NCI-H1436 (cell line): ENCODE data around the gene LARP1.
A peak's percentile ranks its signal among the peaks of the same experiment; 100 is the strongest.
"Not testable (repeated sequence)": the region's sequence is repeated elsewhere in the genome, so short reads cannot be mapped to it uniquely, and the experiment has no call there.

Experiments
- DNase-seq: peaks from one replicate; lab custom pipeline; 2025; lab: John Stamatoyannopoulos, UW

Gene LARP1

DNA sequence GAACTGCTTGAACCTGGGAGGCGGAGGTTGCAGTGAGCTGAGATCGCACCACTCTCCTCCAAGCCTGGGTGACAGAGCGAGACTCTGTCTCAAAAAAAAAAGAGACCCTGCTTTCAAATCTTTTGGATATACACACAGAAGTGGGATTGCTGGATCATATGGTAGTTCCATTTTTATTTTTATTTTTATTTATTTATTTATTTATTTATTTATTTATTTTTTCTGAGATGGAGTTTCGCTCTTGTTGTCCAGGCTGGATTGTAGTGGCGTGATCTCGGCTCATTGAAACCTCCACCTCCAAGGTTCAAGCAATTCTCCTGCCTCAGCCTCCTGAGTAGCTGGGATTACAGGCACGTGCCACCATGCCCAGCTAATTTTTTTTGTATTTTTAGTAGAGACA is 19.8 kb upstream of the LARP1 start:
- DNase-seq, result not testable (repeated sequence)

DNA sequence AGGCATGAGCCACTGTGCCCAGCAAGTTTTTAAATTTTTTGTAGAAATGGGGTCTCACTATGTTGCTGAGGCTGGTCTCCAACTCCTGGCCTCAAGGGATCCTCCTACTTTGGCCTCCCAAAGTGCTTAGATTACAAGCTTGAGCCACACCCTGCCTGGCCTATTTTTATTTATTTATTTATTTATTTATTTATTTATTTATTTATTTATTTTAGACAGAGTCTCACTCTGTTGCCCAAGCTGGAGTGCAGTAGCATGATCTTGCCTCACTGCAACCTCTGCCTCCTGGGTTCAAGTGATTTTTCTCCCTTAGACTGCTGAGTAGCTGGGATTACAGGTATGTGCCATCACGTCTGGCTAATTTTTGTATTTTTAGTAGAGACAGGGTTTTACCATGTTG is 18.8 kb upstream of the LARP1 start:
- not testable (repeated sequence) for DNase-seq

DNA sequence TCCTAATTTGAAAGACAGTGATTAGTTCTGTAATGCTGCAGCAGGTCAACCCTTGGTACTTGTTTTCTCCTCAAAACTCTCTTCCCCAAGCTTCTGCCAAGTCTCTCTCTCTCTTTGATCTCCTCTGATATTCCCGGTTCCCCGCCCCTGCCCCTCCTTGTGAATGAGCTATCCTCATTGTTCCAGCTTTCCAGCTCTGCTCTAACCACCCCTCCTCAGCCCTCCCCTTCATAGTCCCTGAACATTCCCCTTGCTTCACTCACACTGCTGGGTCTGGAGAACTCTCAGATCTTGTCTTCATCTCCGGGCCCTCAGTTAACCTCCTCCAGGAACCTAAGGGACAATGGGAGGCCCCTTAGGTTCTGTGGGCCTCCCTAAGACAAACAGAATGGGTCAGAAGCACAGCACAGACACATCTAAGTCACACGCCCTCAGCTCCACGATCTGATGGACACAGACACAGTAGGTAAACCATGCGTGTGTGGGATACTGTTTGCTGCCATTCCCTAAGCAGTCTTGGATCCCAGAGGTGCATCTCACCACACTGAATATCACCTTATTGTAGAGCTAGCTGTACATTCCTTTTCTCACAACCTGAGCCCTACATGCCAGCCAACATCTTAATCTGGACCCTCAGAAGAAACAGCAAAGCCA is 17.4 kb upstream of the LARP1 start:
- no peak for DNase-seq

DNA sequence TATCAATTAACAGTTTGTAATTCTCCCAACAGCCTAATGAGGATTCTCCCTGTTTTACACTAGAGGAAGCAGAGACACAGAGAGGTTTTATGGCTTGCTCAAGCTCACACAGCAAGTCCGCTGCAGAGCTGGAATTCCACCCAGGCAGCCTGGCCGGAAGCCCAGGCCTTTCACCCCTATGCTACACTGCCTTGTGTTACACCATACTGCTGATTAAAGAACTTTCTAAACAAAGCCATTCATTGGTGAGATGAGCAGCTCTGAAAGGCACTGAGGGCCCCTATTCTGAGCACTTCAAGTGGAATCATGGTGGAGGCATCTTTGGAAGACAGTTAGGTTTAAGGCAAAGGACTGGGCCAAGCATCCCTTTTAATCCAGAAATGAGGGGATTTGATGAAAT is 14.7 kb upstream of the LARP1 start:
- no peak for DNase-seq

DNA sequence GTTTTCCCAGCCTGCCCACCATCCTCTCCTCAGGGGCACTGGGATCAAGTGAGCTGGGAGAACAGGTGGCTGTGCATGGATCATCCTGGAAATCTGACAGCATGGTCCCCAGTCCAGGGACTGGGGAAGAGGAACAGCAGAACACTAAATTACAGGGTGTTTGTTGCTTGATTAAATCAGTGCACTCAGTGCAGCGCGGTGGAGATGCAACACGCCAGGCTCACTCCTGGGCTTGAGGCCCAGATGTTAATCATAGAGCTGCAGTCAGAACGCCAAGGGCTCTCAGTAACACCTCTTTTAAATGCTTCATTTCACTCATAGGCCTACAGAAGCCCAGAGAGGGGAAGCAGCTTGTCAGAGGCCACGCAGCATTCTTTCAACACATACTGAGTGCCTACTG is 14.2 kb upstream of the LARP1 start:
- DNase-seq, result no peak

DNA sequence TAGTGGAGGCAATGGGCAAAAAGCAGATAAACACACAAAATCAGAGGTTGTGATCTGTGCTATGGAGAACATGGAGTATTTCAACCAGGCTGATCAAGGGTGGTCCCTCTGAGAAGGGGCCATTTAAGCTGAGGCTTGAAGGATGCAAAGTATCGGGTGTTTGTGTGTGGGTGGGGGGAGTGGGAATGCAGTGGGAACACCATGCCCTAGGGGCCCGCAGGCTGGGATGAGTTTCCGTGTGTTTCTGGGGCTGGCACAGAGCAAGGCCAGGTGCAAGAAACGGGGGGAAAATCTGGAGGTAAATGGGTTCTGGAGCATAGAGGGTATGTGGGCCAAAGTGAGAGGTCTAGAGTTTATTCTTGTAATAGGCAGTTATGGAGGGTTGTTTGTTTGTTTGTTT is 13.8 kb upstream of the LARP1 start:
- no peak for DNase-seq

DNA sequence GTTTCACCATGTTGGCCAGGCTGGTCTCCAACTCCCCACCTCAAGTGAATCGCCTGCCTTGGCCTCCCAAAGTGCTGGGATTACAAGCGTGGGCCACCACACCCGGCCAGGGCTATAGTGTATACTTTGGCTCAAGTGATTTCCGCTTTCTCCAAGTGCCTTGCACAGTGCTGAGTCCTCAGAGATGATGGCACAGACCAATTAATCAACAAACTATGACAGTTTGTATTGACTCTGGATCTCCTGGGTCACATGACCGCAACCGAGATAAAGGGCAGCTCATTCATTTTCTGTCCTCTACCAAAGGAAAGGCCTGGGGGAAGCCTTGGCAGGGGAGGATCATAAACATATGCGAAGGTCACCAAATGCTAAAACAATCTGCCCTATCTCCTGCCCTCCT is 11.4 kb upstream of the LARP1 start:
- no peak for DNase-seq

DNA sequence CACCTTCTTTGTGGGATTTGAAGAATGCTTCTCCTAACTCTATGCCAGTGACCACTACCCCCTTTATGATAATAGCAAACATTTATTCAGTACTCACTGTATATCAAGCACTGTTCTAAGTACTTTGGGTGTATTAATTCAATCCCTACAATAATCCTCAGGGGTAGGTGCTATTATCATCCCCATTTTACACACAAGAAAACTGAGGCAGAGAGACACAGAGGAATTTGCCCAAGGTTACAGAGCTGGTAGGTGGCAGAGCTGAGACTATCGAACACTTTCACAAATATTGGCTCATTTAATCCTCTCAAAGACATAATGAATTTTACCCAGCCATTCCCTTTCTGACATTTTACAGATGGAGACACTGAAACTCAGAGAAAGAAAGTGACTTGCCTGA is 9.8 kb upstream of the LARP1 start:
- DNase-seq, result no peak

DNA sequence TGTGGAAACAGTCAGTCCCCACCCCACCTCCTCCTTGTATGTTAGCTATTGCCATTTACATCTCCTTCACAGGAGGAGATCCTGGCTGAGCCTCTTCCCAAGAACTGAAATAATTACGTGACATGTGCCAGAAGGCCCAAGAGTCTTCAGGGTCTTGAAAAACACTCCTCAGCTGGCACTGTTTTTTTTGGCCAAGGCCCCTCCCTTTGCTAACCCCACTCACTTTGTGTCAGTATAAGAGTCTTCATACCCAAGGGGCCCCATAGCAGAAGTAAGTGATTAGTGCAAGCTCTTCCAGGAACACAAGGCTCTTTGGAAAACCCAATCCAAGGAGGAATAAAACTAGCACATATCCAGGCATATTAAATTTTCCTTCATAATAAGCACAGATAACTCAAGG is 5.7 kb upstream of the LARP1 start:
- no peak for DNase-seq

DNA sequence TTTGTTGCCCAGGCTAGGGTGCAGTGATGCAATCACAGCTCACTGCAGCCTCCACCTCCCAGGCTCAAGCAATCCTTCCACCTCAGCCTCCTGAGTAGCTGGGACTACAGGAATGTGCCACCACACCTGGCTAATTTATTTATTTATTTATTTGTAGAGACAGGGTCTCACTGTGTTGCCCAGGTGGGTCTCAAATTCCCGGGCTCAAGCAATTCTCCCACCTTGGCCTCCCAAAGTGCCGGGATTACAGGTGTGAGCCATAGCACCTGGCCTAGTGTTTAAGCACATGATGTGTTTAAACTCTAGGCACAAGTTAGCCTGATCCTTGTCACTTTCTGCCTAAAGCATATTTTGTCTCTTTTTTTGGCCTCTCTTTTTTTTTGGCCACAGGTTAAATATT is 4.5 kb upstream of the LARP1 start:
- DNase-seq, result not testable (repeated sequence)

DNA sequence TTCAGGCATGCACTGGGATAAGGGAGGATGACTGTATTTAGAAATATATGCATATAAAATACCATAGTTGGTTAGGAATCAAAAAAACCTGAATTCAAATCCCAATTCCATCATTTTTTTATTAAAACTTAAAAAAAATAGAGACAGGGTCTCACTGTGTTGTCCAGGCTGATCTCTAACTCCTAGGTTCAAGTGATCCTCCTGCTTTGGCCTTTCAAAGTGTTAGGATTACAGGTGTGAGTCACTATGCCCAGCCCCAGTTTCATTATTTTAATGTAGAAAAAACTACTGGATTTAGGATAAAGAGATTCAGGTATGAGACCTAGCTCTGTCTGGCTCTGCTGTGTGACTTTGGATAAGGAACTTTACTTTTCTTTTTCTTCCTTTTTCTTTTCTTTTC is 3.3 kb upstream of the LARP1 start:
- no peak for DNase-seq

DNA sequence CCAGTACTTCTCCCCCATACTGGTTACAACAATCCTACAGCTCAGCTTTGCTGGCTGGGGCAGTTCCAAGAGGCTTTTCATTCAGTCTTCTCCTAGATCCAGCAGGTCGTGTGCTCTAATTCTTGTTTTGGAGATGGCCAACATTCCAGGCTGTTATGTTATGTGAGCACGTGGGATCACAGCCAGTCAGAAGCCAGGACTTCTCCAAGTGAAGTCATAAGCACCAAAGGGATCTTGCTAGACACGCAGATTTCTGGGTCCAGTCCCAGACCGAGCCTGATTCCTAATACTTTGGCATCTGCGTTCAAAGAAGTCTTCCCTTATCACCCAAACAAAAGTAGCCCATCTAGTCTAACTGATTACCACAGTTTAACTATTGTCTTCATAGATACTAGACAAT is 1.4 kb upstream of the LARP1 start:
- no peak for DNase-seq

DNA sequence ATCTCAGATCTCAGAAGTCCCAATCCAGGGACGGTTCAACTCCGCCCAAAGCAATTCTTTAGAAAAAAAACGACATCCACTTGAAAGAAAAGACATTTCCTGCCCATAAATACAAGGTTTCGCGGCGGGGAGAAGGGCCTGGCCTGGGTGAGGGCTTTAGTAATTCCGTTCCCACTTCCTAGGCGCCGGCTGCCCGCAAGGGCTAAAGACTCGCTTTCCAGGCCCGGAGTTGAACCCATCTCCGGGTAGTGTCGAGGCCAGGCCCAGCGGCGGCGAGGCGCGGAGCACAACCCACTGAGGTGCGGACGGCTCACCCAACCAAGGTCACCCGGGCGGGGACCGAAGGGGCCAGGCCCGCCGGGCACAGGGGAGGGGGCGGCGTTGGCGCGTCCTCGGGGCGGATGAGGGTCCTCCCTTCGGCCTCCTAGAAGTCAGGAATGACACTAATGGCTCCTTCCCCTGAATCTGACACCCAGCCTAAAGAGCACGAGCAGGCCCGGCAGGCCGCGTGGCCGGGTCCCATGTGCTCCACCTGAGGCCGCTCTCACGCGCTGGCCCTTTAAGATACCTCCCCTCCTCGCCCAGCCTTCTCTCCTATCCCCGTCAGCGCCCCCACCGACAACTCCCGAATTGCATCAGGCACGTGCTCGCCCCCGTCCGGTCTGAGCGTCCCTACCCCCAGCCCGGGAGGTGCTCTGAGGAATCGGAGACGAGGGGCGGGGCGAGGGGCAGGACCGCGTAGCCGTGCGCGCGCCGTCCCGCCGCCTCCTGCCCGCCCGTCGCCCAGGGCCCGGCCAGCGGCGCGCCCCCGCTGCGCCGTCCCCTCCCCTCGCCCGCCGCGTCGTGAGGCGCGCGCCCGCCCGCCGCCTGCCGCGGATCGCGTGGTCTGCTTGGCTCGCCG is 467 bp upstream of the LARP1 start:
- DNase-seq, result peak; percentile 99

DNA sequence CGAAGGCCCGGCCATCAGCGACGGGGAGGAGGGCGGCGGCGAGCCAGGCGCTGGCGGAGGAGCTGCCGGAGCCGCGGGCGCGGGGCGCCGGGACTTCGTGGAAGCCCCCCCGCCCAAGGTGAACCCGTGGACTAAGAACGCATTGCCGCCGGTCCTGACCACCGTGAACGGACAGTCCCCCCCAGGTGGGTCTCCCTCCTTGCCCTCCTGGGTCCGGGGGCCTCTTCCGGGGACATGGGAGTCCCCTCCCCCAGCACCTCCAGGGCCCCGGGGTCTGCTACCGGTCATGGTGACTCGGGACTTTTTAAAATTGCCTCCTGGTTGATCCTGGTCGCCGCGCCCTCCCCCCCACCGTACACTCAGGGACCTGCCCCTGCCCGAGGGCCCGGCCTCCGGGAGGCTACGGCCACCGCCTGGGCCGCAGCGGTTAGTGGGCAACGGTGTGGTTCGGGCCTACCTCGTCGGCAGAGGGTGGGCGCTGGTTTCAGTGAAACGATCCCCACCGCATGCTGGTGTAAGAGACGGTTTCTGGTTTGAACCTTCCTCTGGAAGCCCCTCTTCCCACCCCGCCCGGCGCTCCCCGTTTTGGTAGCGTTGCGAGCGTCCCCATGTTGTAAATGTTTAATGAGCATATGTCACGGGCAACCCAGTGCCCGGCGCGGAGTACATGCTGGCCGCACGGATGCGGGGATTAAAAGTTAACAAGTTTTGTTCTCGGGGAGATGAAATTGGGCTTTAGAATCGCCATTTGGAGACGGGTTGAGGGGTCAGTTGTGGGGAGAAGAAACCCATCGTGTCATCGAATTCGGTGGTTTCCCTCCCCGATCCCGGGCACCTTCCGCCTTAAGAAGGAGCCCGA is 1.1 kb downstream of the LARP1 start:
- no peak for DNase-seq

DNA sequence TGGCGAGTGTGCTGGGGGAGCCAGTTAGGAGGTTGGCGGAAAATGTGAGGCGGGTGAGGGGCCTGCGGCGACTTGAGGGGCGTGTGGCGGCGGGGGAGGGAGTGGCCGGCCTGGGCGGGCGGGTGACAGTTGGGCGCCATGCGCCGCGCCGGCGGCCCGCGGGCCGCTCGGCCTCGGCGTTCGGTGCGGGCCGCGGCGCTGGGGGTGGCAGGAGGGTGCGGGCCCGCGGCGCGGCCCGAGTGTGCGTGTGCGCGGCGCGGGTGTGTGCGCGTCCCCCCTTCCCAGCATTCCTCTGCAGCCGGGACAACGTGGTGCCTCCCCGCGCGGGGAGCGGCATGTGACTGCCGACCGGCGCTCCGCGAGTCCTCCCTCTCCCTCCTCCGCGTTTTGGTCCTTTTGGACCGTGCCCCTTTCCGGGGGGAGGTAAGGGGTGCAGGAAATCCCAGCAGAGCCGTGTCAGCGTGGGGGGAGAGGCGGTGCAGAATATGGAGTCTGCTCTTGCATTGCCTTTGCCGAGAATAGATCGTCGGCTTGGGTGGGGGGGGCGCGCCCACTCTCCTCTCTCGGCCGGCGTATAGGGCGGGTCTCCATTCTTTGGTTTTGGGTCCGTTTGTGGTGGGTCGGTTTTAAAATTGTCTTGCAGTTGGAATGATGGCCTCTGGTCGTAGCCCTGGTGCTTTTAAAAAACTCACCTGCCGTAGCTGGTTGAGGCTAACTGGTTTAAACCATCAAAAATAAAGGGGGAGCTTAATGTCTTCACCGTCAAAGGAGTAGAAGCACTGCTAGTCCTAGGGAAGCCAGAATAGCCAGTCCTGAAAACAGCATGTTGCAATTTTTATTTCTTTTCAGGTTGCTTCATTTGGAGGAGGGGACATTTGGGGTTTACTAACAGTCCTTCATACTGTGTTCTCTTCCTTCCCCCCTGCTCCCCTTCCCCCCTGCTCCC is 2.0 kb downstream of the LARP1 start:
- DNase-seq, result no peak

DNA sequence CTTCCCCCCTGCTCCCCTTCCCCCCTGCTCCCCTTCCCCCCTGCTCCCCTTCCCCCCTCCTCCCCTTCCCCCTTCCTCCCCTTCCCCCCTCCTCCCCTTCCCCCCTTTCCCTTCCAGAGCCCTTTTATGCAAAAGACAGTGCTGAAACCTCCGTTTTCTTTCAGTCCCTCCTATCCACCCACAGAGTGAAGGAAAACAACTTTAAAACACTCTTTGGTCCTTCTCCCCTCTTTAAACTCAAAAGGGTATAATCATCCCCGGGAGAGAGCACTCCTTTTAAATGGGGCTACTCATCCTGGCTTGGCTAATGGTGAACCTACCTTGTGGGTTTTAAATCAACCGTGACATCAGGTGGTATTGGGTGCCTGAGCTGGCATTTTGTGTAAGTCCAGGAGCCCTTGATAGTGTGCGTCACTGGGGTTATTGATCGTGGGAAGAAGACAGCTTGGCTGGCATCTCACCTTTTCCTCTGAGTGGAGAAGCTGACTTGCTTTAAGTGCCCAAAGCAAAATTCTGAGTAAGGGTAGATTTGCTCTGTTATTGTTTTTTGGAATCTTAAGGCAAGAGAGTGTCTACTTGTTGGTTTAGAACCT is 2.7 kb downstream of the LARP1 start:
- no peak for DNase-seq

DNA sequence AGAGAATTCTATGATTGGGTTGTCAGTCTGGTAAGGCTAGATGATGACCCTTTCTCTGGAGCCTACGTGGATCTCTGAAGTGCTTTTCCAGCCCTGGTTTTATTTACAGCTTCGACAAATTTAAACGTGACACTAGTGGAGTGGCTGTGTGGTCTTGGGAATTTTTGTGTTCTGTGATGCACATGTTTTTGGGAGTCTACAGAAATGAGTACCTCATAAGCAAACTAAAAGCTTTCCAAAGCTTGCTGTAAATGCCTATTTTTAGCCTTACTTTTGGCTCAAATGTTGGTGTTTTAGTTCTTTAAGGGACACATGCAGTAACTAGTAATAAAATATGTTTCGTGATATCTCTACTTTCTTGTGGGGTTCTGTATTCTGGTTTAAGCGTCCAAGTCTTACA is 3.3 kb downstream of the LARP1 start:
- DNase-seq, result no peak

DNA sequence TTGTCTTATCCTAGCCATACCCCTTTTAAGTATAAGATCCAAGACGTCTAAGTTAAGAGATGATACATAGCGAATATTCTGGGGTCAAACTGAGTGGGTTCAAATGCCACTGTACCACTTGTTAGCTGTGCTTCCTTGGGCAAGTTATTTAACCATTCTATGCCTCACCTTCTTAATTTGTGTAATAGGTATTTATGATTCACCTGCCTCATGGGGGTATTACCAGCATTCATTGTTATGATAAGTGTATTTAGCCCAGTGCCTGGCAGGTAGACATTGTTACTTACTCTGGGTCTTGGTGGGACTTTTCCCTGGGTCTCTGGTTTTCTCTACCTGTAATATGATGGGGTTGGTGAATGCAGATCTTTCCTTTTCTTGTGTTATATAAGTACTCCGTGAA is 3.8 kb downstream of the LARP1 start:
- no peak for DNase-seq

DNA sequence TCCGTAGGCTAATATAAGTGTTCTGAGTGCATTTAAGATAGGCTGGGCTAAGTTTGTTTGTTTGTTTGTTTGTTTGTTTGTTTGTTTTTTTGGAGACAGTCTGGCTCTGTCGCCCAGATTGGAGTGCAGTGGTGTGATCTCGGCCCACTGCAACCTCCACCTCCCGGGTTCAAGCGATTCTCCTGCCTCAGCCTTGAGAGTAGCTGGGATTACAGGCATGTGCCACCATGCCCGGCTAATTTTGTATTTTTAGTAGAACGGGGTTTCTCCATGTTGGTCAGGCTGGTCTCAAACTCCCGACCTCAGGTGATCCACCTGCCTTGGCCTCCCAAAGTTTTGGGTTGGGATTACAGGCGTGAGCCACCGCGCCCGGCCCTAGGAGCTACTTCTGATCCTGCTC is 4.7 kb downstream of the LARP1 start:
- DNase-seq, result not testable (repeated sequence)

DNA sequence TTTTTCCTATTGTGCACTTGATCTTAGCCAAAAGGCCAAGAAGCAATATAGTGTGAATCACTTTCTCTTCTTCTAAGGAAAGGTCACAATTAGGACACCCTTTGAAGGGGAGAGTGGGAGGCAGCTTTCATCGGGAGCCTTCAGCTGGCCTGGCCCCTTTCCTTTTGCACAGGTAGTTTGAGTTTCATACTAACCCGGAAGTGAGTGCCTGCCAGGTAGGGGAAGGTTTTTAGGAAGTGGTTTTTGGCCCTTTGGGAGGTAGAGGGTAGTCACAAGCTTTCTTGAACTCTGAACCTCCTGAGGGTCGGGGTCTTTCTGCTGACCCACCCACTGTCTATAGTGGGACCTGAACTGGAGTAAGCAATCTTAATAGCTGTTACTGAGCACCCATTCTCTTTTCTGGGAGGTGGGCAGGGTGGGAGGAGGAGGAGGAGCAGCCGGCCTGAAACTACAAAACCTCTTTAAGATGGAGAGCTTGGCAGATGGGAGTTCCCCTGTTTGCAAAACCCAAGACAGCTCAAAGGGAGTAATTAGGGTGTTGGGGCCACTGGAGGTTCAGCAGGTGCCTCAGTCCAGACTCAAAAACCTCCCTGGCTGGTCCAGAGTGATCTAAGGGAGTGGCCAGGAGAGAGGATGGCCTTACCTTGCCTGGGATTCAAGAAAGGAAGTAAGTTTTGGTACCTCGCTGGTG is 6.0 kb downstream of the LARP1 start:
- no peak for DNase-seq

DNA sequence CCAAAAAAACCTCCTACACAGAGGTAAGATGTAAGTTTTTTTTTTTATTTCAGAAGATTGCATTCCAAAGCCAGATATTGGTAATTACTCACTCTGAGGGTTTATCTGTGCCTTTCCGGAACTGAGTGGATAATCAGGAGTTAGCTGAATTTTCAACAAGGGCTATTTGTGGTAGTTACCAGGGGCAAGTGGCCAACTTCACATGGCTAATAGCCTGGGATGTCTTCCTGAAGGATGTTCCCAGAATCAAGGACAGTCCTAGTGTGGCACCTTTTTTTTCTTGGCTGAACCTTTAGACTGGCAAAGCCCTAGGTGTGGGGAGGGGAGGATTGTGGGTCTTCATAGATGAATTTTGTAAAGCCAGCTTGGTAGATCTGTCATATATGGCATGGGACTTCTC is 7.1 kb downstream of the LARP1 start:
- DNase-seq, result no peak
